NCI-H82 treated with DMSO at 0.1 percent for 48 hours (cell line): Measurements from ENCODE around the gene ZBTB48.
"Not testable (repeated sequence)": the region's sequence is repeated elsewhere in the genome, so short reads cannot be mapped to it uniquely, and the experiment has no call there.

Source experiments
- DNase-seq: peaks from one replicate; lab custom pipeline; 2025; ENCODE audit not compliant: unreplicated experiment; lab: John Stamatoyannopoulos, UW

ZBTB48 gene

DNA sequence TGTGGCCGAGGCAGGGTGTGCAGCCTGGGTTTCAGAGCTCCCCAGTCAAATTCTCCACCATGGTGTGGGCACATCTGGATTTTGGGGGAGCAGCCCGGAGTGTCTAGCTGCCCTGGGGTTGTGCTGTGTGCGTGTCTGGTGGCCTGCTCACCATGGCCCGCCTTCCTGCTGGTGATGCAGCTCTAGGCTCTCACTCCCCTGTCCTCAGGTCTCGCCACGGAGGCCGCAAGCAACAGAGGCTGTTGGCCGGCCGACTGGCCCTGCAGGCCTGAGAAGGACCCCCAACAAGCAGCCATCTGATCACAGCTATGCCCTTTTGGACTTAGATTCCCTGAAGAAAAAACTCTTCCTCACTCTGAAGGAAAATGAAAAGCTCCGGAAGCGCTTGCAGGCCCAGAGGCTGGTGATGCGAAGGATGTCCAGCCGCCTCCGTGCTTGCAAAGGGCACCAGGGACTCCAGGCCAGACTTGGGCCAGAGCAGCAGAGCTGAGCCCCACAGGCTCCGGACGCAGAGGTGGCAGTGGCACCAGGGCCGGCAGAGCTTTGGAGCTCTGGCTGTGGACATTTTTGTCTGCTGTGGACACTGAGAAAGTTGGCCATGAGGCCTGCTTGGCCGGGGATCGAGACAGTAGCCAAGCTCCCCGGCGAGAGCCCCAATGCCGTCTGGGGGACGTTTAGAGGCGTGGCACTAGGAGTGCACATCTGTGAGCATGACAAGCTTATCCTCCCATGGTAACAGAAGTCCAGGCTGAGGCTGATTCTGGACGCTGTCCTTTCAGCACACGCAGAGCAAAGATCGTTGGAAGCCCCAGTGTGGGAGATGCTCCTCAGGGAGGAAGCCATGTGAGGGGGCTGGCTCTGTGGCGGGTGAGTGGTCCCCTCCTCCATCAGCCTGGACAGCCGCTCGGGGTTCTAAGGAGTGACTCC is 53.1 kb downstream of the ZBTB48 start:
- no peak for DNase-seq

DNA sequence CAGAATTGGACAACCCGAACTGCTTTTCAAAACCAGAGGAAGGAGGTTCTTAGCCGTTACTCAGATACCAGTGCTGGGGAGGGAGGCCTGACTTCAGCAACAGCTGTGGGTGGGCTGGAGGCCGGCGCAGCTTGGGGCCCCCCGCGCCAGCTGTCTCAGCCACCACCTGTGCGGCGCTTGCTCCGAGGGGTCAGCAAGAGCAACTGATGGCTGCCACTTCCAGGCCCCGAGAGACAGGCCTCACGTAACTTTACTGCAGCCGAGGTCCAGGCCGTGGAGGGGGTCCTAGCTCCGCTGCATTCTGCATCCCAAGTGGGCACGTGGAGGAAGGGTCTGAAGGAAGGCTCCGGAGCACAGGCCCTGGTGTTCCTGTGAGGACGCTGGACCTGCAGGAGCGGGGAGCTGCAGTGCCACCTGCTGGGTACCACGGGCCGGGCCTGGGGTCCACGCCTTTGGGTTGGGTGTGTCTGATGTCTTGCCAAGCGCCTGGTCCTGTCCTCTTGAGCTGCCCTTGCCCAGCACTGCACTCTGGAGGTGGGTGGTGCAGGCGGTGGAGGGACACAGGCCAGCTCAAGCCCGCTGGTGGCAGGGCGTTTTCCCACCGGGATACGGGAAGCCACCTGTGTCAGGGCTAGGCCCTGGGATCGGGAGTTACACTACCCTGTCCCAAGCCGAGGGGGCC is 54.7 kb downstream of the ZBTB48 start:
- no peak for DNase-seq

DNA sequence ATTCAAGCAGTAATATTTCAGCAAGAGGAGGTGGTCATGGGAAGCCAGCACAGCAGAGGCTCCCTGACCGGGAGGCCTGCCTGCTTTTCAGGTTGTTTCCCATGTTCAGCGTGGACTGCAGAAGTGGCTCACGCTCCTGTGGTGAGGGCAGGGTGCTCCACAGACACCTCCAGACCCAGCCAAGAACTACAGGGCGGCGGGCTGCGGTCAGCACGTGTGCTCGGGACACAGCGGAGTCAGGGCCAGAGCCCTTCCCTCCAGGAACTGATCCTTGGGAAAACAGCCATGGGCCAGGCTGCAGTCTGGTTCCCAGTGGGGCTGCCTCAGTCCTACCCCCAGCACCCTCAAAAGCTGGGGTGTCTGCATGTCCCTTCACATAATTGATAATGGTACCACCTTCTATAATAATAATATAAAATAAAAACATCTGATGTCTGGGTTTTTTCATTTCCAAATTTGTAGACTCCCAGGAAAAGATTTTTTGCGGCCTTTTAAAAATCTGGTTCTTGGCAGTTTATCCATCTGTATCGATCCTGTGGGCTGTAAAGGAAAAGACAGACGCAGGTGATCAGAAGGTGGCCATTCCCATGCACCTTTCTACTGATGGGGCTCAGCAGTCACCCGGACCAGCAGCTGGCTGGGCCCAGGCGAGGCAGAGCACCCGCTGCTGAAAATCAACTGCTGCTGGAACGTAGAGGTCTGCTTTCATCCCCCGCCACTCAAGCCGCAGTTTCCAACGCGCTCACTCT is 55.5 kb downstream of the ZBTB48 start:
- DNase-seq: no peak

DNA sequence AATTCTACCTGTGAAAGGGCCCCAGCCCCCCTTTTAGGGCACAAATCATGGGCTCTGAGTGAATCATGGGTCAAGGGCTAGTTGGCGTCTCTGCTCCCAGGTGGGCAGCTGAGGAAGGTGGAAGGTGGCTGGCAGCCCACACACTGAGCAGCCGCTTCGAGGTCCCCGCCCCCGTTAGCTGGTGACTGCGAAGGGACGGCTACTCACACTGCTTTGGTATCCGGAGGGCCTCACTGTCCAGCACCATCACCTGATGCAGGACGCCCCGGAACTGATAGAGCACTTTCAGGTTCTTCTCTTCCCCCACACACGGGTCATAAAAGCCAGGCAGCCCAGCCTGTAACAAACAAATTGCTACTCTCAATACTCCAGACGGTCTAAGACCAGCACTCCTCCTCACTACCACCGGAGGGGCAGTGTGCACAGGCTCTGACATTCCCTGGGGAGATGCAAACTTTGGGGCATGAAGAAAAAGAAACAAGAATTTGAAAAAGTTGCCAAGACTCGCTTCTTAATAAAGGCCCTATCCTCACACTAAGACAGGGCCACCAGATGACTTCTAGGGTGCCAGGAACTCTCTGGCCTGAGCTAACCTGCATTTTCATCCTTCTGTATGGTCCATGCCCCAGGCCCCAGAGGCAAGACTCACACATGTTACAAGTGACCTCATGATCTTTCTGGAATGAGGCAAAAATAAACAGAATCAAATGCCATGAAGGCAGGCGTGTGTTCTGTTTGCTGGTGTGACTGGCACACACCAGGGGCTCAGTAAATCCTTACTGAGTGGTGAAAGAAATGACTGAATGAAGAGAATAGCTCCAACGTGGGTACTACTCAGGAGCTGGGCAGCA is 56.3 kb downstream of the ZBTB48 start:
- no peak for DNase-seq

DNA sequence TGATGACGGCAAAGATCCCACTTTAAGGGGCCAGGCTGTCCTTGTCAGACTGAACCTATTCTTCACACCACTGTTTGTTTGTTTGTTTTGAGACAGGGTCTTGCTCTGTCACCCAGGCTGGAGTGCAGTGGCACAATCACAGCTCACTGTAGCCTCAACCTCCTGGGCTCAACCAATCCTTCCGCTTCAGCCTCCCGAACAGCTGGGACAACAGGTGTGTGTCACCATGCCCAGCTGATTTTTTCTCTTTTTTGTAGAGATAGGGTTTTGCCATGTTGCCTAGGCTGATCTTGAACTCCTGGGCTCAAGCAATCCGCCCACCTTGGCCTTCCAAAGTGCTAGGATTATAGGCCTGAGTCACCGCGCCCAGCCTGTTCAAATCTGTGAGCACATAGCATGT is 57.0 kb downstream of the ZBTB48 start:
- not testable (repeated sequence) for DNase-seq

DNA sequence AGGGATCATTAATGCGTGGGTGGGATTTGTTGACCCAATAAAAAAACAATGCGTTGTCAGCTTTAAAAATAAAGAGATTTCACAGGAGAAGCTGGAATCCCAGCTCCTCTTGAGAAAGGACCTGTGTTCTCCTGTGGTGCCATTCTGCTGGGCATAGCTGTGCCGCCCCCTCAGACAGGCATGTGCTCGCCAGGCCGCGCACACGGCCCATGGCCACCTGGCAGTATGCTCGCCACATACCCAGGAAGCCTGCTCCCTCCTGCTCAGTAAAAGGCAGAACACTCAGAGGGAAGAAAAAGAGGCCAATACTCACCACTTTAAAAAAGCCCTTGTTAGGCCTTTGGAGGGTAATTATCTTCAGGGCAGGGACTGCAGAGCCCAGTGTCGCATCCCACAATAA is 58.0 kb downstream of the ZBTB48 start:
- no peak for DNase-seq

DNA sequence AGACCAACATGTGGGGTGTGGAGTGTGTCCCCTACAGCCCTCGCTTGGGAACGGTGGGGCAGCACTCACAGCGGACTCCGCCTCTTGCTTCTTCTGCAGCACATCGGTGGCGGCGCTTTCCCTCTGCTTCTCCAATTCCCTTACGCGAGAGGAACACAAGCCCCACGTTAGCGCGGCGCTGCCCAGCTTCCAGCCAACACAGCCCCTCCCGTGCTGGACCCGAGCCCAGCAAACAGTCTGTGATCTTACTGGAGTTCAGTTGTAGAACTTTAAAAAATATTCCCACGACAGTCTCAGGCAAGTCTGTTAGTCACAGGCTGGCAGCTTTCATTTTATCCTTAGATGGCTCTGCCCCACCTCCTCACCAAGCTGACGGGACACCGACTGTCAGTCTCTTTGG is 58.4 kb downstream of the ZBTB48 start:
- no peak for DNase-seq
